NCI-H524 (cell line): ENCODE data around the gene MLXIP.
"Not testable (repeated sequence)": the region's sequence is repeated elsewhere in the genome, so short reads cannot be mapped to it uniquely, and the experiment has no call there.

Experiments used
- DNase-seq, 2 experiments: peaks; one replicate each; lab custom pipeline; 2025; lab: John Stamatoyannopoulos, UW

MLXIP gene

GRCh38 chr12:122052285-122052684, 26.3 kb upstream of the MLXIP start:
- no peak for DNase-seq

- no peak for DNase-seq
These were observed 23.6 kb upstream of the MLXIP start for GRCh38 chr12:122054842-122055520.

- DNase-seq = not testable (repeated sequence)
These were observed 22.1 kb upstream of the MLXIP start for GRCh38 chr12:122056406-122056805.

GRCh38 chr12:122057007-122057735, 21.4 kb upstream of the MLXIP start:
- no peak for DNase-seq

GRCh38 chr12:122057769-122058168, 20.8 kb upstream of the MLXIP start:
- DNase-seq = no peak

GRCh38 chr12:122058549-122059149, 19.9 kb upstream of the MLXIP start:
- DNase-seq = no peak

- no peak for DNase-seq
These were observed 19.2 kb upstream of the MLXIP start for GRCh38 chr12:122059203-122059960.

- DNase-seq = no peak
These were observed 18.5 kb upstream of the MLXIP start for GRCh38 chr12:122060081-122060501.

GRCh38 chr12:122061253-122061652, 17.3 kb upstream of the MLXIP start:
- DNase-seq = no peak

GRCh38 chr12:122062832-122063693, 15.5 kb upstream of the MLXIP start:
- DNase-seq = no peak

GRCh38 chr12:122063694-122064024, 14.9 kb upstream of the MLXIP start:
- no peak for DNase-seq

- DNase-seq = peak; percentile 98 to 99
These were observed 14.4 kb upstream of the MLXIP start for GRCh38 chr12:122064025-122064777.

GRCh38 chr12:122064780-122065588, 13.6 kb upstream of the MLXIP start:
- DNase-seq = peak; percentile 79 to 84

- DNase-seq = no peak
These were observed 11.0 kb upstream of the MLXIP start for GRCh38 chr12:122067548-122067947.

GRCh38 chr12:122067966-122068365, 10.6 kb upstream of the MLXIP start:
- no peak for DNase-seq

- no peak for DNase-seq
These were observed 6.3 kb upstream of the MLXIP start for GRCh38 chr12:122072031-122072970.

GRCh38 chr12:122073815-122074214, 4.7 kb upstream of the MLXIP start:
- DNase-seq = no peak

GRCh38 chr12:122076743-122077495, 1.6 kb upstream of the MLXIP start:
- DNase-seq = no peak
